HepG2 (cell line): ENCODE data around the gene METTL14. TPM values are rescaled to one million over a fixed set of nuclear protein-coding genes. Genes with fewer than 3 reads are reported as not detected.

Source experiments
- FOXM1 ChIP-seq: sonication (generic); formaldehyde crosslinking; IDR thresholded peaks from 2 replicates; pipeline ENCODE4 v1.5.0; 2020; ENCODE audit warnings: missing genetic modification reagents
- GTF2F1 ChIP-seq: fragments of 150-350 bp; IDR thresholded peaks from 2 replicates; pipeline ENCODE4 v1.6.1; 2014; ENCODE audit warnings: low read length
- NCOA2 ChIP-seq: sonication (generic); formaldehyde crosslinking; IDR thresholded peaks from 2 replicates; pipeline ENCODE4 v1.8.0; 2022; ENCODE audit warnings: inconsistent platforms
- NR1H2 ChIP-seq: sonication (generic); formaldehyde crosslinking; IDR thresholded peaks from 2 replicates; pipeline ENCODE4 v1.8.1; 2022; ENCODE audit warnings: low read depth, missing genetic modification reagents, borderline replicate concordance
- SALL1 ChIP-seq: sonication (generic); formaldehyde crosslinking; IDR thresholded peaks from 2 replicates; pipeline ENCODE4 v1.8.0; 2022; ENCODE audit warnings: mild to moderate bottlenecking, missing genetic modification reagents
- SKI ChIP-seq: fragments of 450-650 bp; IDR thresholded peaks from one replicate; pipeline ENCODE4 v1.6.1; 2018; ENCODE audit warnings: mild to moderate bottlenecking; ENCODE audit not compliant: partially characterized antibody
- SMAD1 ChIP-seq: sonication (generic); formaldehyde crosslinking; IDR thresholded peaks from 2 replicates; pipeline ENCODE4 v1.4.0; 2020; ENCODE audit warnings: missing genetic modification reagents, low read depth, mild to moderate bottlenecking, borderline replicate concordance
- TCF7L2 ChIP-seq: IDR thresholded peaks from 2 replicates; pipeline ENCODE4 v1.6.1; 2011; ENCODE audit warnings: mild to moderate bottlenecking, low read depth, low read length, moderate library complexity
- TSC22D2 ChIP-seq: sonication (generic); formaldehyde crosslinking; IDR thresholded peaks from 2 replicates; pipeline ENCODE4 v1.5.1; 2020; ENCODE audit warnings: missing genetic modification reagents, mild to moderate bottlenecking, borderline replicate concordance
- ZBTB1 ChIP-seq: sonication (generic); formaldehyde crosslinking; IDR thresholded peaks from 2 replicates; pipeline ENCODE4 v1.4.0; 2020; ENCODE audit warnings: missing genetic modification reagents, borderline replicate concordance
- ZBTB2 ChIP-seq: sonication (generic); formaldehyde crosslinking; IDR thresholded peaks from 2 replicates; pipeline ENCODE4 v1.8.0; 2022; ENCODE audit warnings: low read depth, missing genetic modification reagents
- ZFP36L2 ChIP-seq: sonication (generic); formaldehyde crosslinking; IDR thresholded peaks from 2 replicates; pipeline ENCODE4 v1.4.0; 2020; ENCODE audit warnings: missing genetic modification reagents
- ZNF138 ChIP-seq: sonication (generic); formaldehyde crosslinking; IDR thresholded peaks from 2 replicates; pipeline ENCODE4 v1.5.0; 2020; ENCODE audit warnings: mild to moderate bottlenecking, low read depth, missing genetic modification reagents
- ZNF720 ChIP-seq: sonication (generic); formaldehyde crosslinking; IDR thresholded peaks from 2 replicates; pipeline ENCODE4 v1.4.0; 2020; ENCODE audit warnings: missing genetic modification reagents
- polyA plus RNA-seq, 8 experiments: library from polyadenylated mRNA; depleted of rRNA in 3 of 8; stranded (reverse) in 7 of 8; unstranded in 1 of 8; fragments of >200 nt; fragmentation: Illumina TruSeq in 4 of 8; extraction: Trizol in 4 of 8; gene quantifications; 2 replicates each; pipeline versions ENCODE4 v1.2.1 to v1.2.3, GENCODE V29; 2011 to 2016; ENCODE audit warnings: low read depth in 4 of 8, missing spikeins in 1 of 8, mixed read lengths in 1 of 8; ENCODE audit not compliant: insufficient read depth in 1 of 8
- total RNA-seq, 5 experiments: library from RNA; depleted of rRNA; stranded (reverse); fragments of >200 nt; fragmentation: Illumina TruSeq; extraction: Trizol; gene quantifications; 2 replicates each; pipeline ENCODE4 v1.2.3, GENCODE V29; 2016; ENCODE audit warnings: low read depth in 1 of 5
- TF ChIP-seq, protein P1 (sequence below), 2 experiments: fragments of 450-650 bp in 1 of 2; sonication (generic) in 1 of 2; formaldehyde crosslinking in 1 of 2; IDR thresholded peaks; 2 replicates each; pipeline versions ENCODE4 v1.6.1 to v1.8.0; 2016 to 2022; ENCODE audit warnings: antibody characterized with exemption in 1 of 2, mild to moderate bottlenecking in 1 of 2, missing genetic modification reagents in 1 of 2

Gene METTL14
- total and polyA plus RNA-seq, 2 of the 13 experiments (the other 11 are each of a cell fraction or from before 2014, with no cell fraction given), result 11.6 to 44.9 TPM

DNA sequence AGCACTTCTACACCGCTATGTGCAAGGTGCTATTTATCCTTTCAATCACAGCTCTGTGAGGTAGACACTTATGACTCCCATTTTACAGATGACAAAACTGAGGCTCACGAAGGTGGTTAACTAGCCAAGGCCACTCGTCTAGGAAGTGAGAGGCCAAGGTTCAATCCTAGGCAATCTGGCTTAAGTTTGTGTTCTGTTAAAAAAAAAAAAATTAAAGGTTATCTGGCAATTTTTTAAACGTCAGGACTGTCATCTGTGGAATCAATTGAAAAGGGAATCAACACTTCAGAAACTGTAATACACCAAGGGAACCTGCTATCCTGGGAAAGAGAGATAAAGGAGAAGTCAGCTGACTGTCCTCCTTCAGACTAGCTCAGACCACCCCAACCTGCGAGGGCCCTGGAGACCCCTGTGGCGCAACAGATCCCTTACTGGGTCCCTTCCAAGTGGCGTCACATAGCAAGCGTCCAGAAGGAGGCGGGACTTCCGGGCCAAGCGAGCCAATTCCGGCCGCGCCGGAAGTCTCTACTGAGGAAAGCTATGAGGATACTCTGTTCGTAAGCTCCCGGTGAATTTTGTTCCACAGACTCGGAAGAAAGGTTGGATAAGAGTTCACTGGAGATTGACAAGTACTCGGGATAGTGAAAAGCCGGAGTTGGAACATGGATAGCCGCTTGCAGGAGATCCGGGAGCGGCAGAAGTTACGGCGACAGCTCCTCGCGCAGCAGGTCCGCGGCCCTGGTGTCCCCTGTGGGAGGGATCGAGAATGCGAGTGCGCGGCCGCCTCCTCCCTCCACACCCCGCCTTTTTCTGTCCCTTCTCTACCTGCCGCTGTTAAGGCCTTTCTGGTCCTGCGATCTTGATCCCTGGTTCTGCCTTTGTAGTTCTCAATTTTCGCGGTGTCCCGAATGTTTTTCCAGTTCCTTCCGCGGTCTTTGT is at the start of gene METTL14 (continued):
- TF ChIP-seq SKI (no peak), GTF2F1 (no peak), ZNF138 (CRISPR knock-in tag) (no peak), NCOA2 (CRISPR knock-in tag) (no peak), SMAD1 (no peak), TSC22D2 (CRISPR knock-in tag) (no peak), SALL1 (no peak; the same call in 1 of the 2 replicates), ZBTB1 (CRISPR knock-in tag) (no peak), NR1H2 (CRISPR knock-in tag) (no peak), ZNF720 (CRISPR knock-in tag) (no peak), FOXM1 (CRISPR knock-in tag) (no peak), ZFP36L2 (CRISPR knock-in tag) (no peak), TCF7L2 (no peak), ZBTB2 (no peak)
- TF ChIP-seq, protein P1, sequence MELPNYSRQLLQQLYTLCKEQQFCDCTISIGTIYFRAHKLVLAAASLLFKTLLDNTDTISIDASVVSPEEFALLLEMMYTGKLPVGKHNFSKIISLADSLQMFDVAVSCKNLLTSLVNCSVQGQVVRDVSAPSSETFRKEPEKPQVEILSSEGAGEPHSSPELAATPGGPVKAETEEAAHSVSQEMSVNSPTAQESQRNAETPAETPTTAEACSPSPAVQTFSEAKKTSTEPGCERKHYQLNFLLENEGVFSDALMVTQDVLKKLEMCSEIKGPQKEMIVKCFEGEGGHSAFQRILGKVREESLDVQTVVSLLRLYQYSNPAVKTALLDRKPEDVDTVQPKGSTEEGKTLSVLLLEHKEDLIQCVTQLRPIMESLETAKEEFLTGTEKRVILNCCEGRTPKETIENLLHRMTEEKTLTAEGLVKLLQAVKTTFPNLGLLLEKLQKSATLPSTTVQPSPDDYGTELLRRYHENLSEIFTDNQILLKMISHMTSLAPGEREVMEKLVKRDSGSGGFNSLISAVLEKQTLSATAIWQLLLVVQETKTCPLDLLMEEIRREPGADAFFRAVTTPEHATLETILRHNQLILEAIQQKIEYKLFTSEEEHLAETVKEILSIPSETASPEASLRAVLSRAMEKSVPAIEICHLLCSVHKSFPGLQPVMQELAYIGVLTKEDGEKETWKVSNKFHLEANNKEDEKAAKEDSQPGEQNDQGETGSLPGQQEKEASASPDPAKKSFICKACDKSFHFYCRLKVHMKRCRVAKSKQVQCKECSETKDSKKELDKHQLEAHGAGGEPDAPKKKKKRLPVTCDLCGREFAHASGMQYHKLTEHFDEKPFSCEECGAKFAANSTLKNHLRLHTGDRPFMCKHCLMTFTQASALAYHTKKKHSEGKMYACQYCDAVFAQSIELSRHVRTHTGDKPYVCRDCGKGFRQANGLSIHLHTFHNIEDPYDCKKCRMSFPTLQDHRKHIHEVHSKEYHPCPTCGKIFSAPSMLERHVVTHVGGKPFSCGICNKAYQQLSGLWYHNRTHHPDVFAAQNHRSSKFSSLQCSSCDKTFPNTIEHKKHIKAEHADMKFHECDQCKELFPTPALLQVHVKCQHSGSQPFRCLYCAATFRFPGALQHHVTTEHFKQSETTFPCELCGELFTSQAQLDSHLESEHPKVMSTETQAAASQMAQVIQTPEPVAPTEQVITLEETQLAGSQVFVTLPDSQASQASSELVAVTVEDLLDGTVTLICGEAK (IDR thresholded peaks at IDR 0.05), result peak; percentile 53
- TF ChIP-seq, protein P1 (CRISPR knock-in tag; IDR thresholded peaks at IDR 0.05), result no peak
